Keratinocyte (primary cell): ENCODE data around the gene OBSCN. TPM values are rescaled to one million over a fixed set of nuclear protein-coding genes. Genes with fewer than 3 reads are reported as not detected.
A peak's percentile ranks its signal among the peaks of the same experiment; 100 is the strongest.

Source experiments
- DNase-seq: peaks from one replicate; pipeline ENCODE4 v3.0.0-alpha.2; 2011; ENCODE audit warnings: low read depth, missing footprints, low spot score
- FAIRE-seq: peaks from 2 replicates; lab custom pipeline; 2011; peaks lifted over from hg19 to GRCh38; lab: Jason Lieb, UNC
- H2AFZ ChIP-seq: 2 replicates; pipeline ENCODE4 v1.6.0; 2012; ENCODE audit warnings: low read length, control low read depth, inconsistent platforms; ENCODE audit not compliant: control insufficient read depth
- H3K27ac ChIP-seq: 2 replicates; pipeline ENCODE4 v1.5.1; 2011; ENCODE audit warnings: low read length; ENCODE audit not compliant: control insufficient read depth, insufficient read depth
- H3K27me3 ChIP-seq: 3 replicates; pipeline ENCODE4 v1.6.0; 2011; ENCODE audit warnings: low read length; ENCODE audit not compliant: control insufficient read depth, insufficient read depth; ENCODE audit errors: extremely low read depth
- H3K36me3 ChIP-seq, 2 experiments: 2 replicates in 1 of 2; 3 replicates in 1 of 2; pipeline ENCODE4 v1.5.1; 2011; ENCODE audit warnings: low read length in 2 of 2, mild to moderate bottlenecking in 1 of 2; ENCODE audit not compliant: control insufficient read depth in 2 of 2, insufficient read depth in 2 of 2; ENCODE audit errors: extremely low read depth in 1 of 2
- H3K4me1 ChIP-seq: 3 replicates; pipeline ENCODE4 v1.5.1; 2011; ENCODE audit warnings: low read length; ENCODE audit not compliant: control insufficient read depth, insufficient read depth; ENCODE audit errors: extremely low read depth
- H3K4me2 ChIP-seq: 3 replicates; pipeline ENCODE4 v1.6.0; 2011; ENCODE audit warnings: low read depth, low read length; ENCODE audit not compliant: control insufficient read depth, insufficient read depth; ENCODE audit errors: extremely low read depth
- H3K4me3 ChIP-seq, 3 experiments: fragments of 200-600 bp in 1 of 3; sonication (generic) in 1 of 3; 2 replicates in 2 of 3; 3 replicates in 1 of 3; pipeline ENCODE4 v1.5.1; 2011 to 2016; ENCODE audit warnings: low read length in 3 of 3, mild to moderate bottlenecking in 3 of 3, control low read depth in 2 of 3, inconsistent platforms in 1 of 3, low read depth in 1 of 3, mixed read lengths in 1 of 3, mixed run types in 1 of 3, moderate library complexity in 1 of 3; ENCODE audit not compliant: control insufficient read depth in 2 of 3, insufficient read depth in 2 of 3; ENCODE audit errors: extremely low read depth in 1 of 3
- H3K79me2 ChIP-seq: 2 replicates; pipeline ENCODE4 v1.6.0; 2012; ENCODE audit warnings: low read length; ENCODE audit not compliant: control insufficient read depth, insufficient read depth
- H3K9ac ChIP-seq: 3 replicates; pipeline ENCODE4 v1.6.0; 2011; ENCODE audit warnings: low read length; ENCODE audit not compliant: control insufficient read depth, insufficient read depth; ENCODE audit errors: extremely low read depth
- H3K9me1 ChIP-seq: 3 replicates; pipeline ENCODE4 v1.6.0; 2011; ENCODE audit warnings: low read length; ENCODE audit not compliant: control insufficient read depth, insufficient read depth; ENCODE audit errors: extremely low read depth
- H3K9me3 ChIP-seq: 2 replicates; pipeline ENCODE4 v1.5.1; 2012; ENCODE audit warnings: low read depth, low read length; ENCODE audit not compliant: control insufficient read depth
- H4K20me1 ChIP-seq: 3 replicates; pipeline ENCODE4 v1.6.0; 2011; ENCODE audit warnings: low read length; ENCODE audit not compliant: control insufficient read depth, insufficient read depth; ENCODE audit errors: extremely low read depth
- CTCF ChIP-seq, 3 experiments: IDR thresholded peaks in 1 of 3; conservative IDR thresholded peaks in 1 of 3; optimal IDR thresholded peaks in 1 of 3; 2 replicates in 2 of 3; 3 replicates in 1 of 3; pipeline versions ENCODE3 to v1.5.1; 2011; ENCODE audit warnings: low read length in 3 of 3, mild to moderate bottlenecking in 3 of 3, moderate library complexity in 2 of 3, control low read depth in 1 of 3, inconsistent platforms in 1 of 3; ENCODE audit not compliant: insufficient read depth in 2 of 3; ENCODE audit errors: extremely low read depth in 1 of 3
- EZH2 ChIP-seq: IDR thresholded peaks from one replicate; pipeline ENCODE4 v1.6.1; 2012; ENCODE audit warnings: inconsistent platforms, mild to moderate bottlenecking, low read length, moderate library complexity
- dilution Hi-C: fragments of 300-500 bp; cut with MboI; formaldehyde crosslinking; loops from one replicate; pipeline ENCODE4 v1.7.0; 2020; ENCODE audit warnings: low sequenced_read_pairs; ENCODE audit not compliant: extremely low pct_ligation_motif_present
- polyA plus RNA-seq, 5 experiments: library from polyadenylated mRNA; depleted of rRNA in 3 of 5; stranded (reverse) in 3 of 5; stranded (forward) in 1 of 5; unstranded in 1 of 5; fragments of >200 nt; gene quantifications; 1 replicate in 1 of 5; 2 replicates in 3 of 5; 3 replicates in 1 of 5; pipeline versions ENCODE4 v1.2.1 to v1.2.3, GENCODE V29; 2011 to 2012; ENCODE audit warnings: missing spikeins in 2 of 5, low read depth in 1 of 5, low replicate concordance in 1 of 5

Gene OBSCN
- polyA plus RNA-seq, 1 donor (not counting 4 experiments of a cell fraction or from before 2014, with no cell fraction given): 1.8 TPM

GRCh38 chr1:228236744-228237143, 28.9 kb downstream of the OBSCN start:
- dilution Hi-C loops: no loop called here
- H3K79me2 ChIP-seq: no peaks in the 10 kb centered on the region
- H3K4me2 ChIP-seq: no peak overlapping the region
- H3K27ac ChIP-seq: no peak overlapping the region
- FAIRE-seq (no peak), DNase-seq (no peak)
- H4K20me1 ChIP-seq: no peaks in the 10 kb centered on the region
- H3K27me3 ChIP-seq: no peaks in the 10 kb centered on the region
- no peak overlapping the region for H3K4me3 ChIP-seq
- no peaks in the 10 kb centered on the region for H3K9me1 ChIP-seq
- TF ChIP-seq CTCF (optimal IDR thresholded peaks at IDR 0.05 in 1 of 3, IDR thresholded peaks at IDR 0.05 in 1 of 3, conservative IDR thresholded peaks at IDR 0.05 in 1 of 3; ENCODE audit: extremely low read depth in 1 of 3, insufficient read depth in 2 of 3, low read length in 3 of 3) (peak; percentile 48 to 53 (median 51)), EZH2 (no peak)
- peaks cover 6% of the 10 kb centered on the region for H3K9me3 ChIP-seq
- H3K36me3 ChIP-seq: peaks cover 1 to 11% of the 10 kb centered on the region in 2 experiments
- H3K4me1 ChIP-seq: no peaks in the 10 kb centered on the region
- H2AFZ ChIP-seq: no peak overlapping the region
- no peak overlapping the region for H3K9ac ChIP-seq

- no peak overlapping the region for H3K4me3 ChIP-seq
- dilution Hi-C loops: no loop called here
- H3K27ac ChIP-seq: no peak overlapping the region
- H3K9me3 ChIP-seq: peaks cover 7% of the 10 kb centered on the region
- FAIRE-seq (no peak), DNase-seq (no peak)
- TF ChIP-seq CTCF (optimal IDR thresholded peaks at IDR 0.05 in 1 of 3, IDR thresholded peaks at IDR 0.05 in 1 of 3, conservative IDR thresholded peaks at IDR 0.05 in 1 of 3; ENCODE audit: extremely low read depth in 1 of 3, insufficient read depth in 2 of 3, low read length in 3 of 3) (peak in 1 of 3 experiments; percentile 17), EZH2 (no peak)
- H3K9ac ChIP-seq: no peak overlapping the region
- H3K79me2 ChIP-seq: no peaks in the 10 kb centered on the region
- H3K36me3 ChIP-seq: peaks cover 1 to 5% of the 10 kb centered on the region in 2 experiments
- H3K4me2 ChIP-seq: no peak overlapping the region
- H4K20me1 ChIP-seq: no peaks in the 10 kb centered on the region
- H3K27me3 ChIP-seq: no peaks in the 10 kb centered on the region
- no peaks in the 10 kb centered on the region for H3K4me1 ChIP-seq
- H2AFZ ChIP-seq: no peak overlapping the region
- H3K9me1 ChIP-seq: no peaks in the 10 kb centered on the region
Observed at GRCh38 chr1:228238007-228238406, 30.2 kb downstream of the OBSCN start.
